Pancreas (tissue), 10 donors: Measurements from ENCODE around the gene ZNRD2. TPM values are rescaled to one million over a fixed set of nuclear protein-coding genes. Genes with fewer than 3 reads are reported as not detected.
A peak's percentile ranks its signal among the peaks of the same experiment; 100 is the strongest.

Source experiments
- ATAC-seq, 4 donors: fragments of 200-7000 bp; cut with Tn5 transposase; one replicate each; pipeline versions ENCODE4 v1.8.0 to v1.9.1; 2020; ENCODE audit warnings: mild to moderate bottlenecking in 4 of 4, moderate library complexity in 4 of 4
- DNase-seq, 6 donors: peaks; one replicate each; pipeline ENCODE4 v3.0.0-alpha.2; 2020
- FAIRE-seq: peaks from 2 replicates; lab custom pipeline; 2012; peaks lifted over from hg19 to GRCh38; lab: Jason Lieb, UNC
- H3K27ac ChIP-seq, 4 donors: fragments of 200-600 bp; sonication (generic); 1 replicate in 3 of 4; 2 replicates in 1 of 4; pipeline versions ENCODE4 v1.5.0 to v1.8.0; 2020
- H3K27me3 ChIP-seq, 4 donors: fragments of 200-600 bp; one replicate each; pipeline ENCODE4 v1.8.0; 2021
- H3K36me3 ChIP-seq, 3 donors: fragments of 200-600 bp; sonication (generic) in 1 of 3; one replicate each; pipeline versions ENCODE4 v1.5.0 to v1.8.0; 2020 to 2021
- H3K4me1 ChIP-seq, 3 donors: fragments of 200-600 bp; one replicate each; pipeline ENCODE4 v1.8.0; 2021
- H3K4me3 ChIP-seq, 4 donors: fragments of 200-600 bp; sonication (generic) in 2 of 4; one replicate each; pipeline versions ENCODE4 v1.5.0 to v1.8.0; 2020 to 2021
- H3K9me3 ChIP-seq, 4 donors: fragments of 200-600 bp; one replicate each; pipeline ENCODE4 v1.8.0; 2021
- WGBS, 2 donors: extraction: QIAGEN DNeasy Blood & Tissue Kit; methylation state at CpG; one replicate each; pipeline ENCODE4 v1.1.7; 2013; 5-methylcytosine and 5-hydroxymethylcytosine counted together
- intact Hi-C, 3 donors: fragments of 100-400 bp; cut with DNase I; formaldehyde crosslinking; loops; one replicate each; pipeline versions ENCODE4 v1.11.1 to v1.14.2; 2022
- polyA plus RNA-seq, 2 donors: library from polyadenylated mRNA; stranded (reverse); fragments of 200-250 nt; gene quantifications; one replicate each; pipeline ENCODE4 v1.2.3, GENCODE V29; 2013
- total RNA-seq, 6 donors: library from RNA; stranded (reverse); fragmentation: NEBNext Ultra II Directional in 4 of 6; extraction: Animal tissue kit (Norgen Biotek cat#: 25700) in 4 of 6; gene quantifications; one replicate each; pipeline versions ENCODE4 v1.2.1 to v1.2.4, GENCODE V29; 2021 to 2023
- TF ChIP-seq, protein P1 (sequence below), 4 donors: fragments of 200-600 bp; sonication (generic) in 3 of 4; IDR thresholded peaks; one replicate each; pipeline versions ENCODE4 v1.5.0 to v1.8.0; 2021; ENCODE audit warnings: antibody characterized with exemption in 4 of 4
- donor health status: healthy with polysubstance abuse.
- donor health status: DM: no; HTN: no; CAD: no; lungs with moderate emphysema.
- donor health status: DM: no; HTN: no; CAD: no.
- donor health status: control.
- donor health status: control.
- donor health status: Bipolar disorder and iron deficiency.
- donor health status: DM: yes; HTN: yes; CAD: no.
- donor health status: DM: no; HTN: no; CAD: no.
- donor health status: DM: no; HTN: no; CAD: no.
- donor health status: DM: yes; HTN: yes; CAD: no.

Gene ZNRD2
- total and polyA plus RNA-seq, 8 donors = 17.8 to 34.8 (median 22.6) TPM

DNA sequence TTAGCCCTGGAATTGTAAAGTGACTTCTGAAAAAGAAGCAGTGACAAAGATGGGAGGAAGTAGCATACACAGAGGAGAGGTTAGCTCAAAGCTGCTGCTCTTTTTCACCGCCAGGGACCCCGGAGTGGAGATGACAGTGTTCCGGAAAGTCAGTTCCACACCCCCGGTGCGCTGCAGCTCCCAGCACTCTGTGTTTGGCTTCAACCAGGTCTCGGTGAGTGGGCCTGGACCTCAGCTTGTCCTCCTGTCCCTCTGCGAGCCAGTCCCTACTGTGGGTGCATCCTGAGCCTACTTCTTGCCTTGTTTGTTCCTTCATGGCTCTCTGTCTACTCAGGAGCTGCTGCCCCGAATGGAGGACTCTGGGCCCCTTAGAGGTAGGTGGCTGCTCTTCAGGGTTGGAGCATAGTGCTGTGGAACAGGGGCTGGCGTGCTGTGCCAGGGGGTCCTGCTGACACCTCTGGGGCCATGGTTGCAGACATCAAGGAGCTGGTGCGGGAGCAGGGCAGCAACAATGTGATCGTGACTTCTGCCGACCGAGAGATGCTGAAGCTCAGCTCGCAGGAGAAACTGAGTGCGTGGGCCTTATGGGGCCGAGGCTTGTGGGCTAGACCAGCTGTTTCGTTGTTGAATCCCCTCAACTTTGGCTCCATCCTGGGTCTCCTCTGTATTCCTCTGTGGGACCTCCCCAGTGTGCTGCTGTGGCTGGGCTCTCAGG, 47.0 kb downstream of the ZNRD2 start:
- intact Hi-C loops = no loop called here
- 85 to 88% methylated on average over 17 of the region's 17 CpGs for WGBS, 2 donors
- no peaks in the 10 kb centered on the region for H3K9me3 ChIP-seq
- H3K4me3 ChIP-seq = peak overlapping the region in 1 of 4 donors; percentile 96
- no peaks in the 10 kb centered on the region for H3K27me3 ChIP-seq
- peaks cover 11 to 18% (median 17%) of the 10 kb centered on the region in 3 donors for H3K4me1 ChIP-seq
- peaks cover 6 to 25% (median 18%) of the 10 kb centered on the region in 3 donors for H3K36me3 ChIP-seq
- no peak overlapping the region for H3K27ac ChIP-seq
- FAIRE-seq (no peak), DNase-seq (peak in 2 of 6 donors; percentile 35 to 55), ATAC-seq (no peak)
- TF ChIP-seq, protein P1, sequence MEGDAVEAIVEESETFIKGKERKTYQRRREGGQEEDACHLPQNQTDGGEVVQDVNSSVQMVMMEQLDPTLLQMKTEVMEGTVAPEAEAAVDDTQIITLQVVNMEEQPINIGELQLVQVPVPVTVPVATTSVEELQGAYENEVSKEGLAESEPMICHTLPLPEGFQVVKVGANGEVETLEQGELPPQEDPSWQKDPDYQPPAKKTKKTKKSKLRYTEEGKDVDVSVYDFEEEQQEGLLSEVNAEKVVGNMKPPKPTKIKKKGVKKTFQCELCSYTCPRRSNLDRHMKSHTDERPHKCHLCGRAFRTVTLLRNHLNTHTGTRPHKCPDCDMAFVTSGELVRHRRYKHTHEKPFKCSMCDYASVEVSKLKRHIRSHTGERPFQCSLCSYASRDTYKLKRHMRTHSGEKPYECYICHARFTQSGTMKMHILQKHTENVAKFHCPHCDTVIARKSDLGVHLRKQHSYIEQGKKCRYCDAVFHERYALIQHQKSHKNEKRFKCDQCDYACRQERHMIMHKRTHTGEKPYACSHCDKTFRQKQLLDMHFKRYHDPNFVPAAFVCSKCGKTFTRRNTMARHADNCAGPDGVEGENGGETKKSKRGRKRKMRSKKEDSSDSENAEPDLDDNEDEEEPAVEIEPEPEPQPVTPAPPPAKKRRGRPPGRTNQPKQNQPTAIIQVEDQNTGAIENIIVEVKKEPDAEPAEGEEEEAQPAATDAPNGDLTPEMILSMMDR (IDR thresholded peaks at IDR 0.05) = no peak

GRCh38 chr11:65617990-65618751, 47.9 kb downstream of the ZNRD2 start:
- peaks cover 5 to 10% (median 9%) of the 10 kb centered on the region in 3 donors for H3K4me1 ChIP-seq
- ATAC-seq (no peak), FAIRE-seq (no peak), DNase-seq (peak in 2 of 6 donors; percentile 52 to 77)
- H3K9me3 ChIP-seq = no peaks in the 10 kb centered on the region
- H3K36me3 ChIP-seq = peaks cover 6 to 25% (median 18%) of the 10 kb centered on the region in 3 donors
- intact Hi-C loops = no loop called here
- H3K27ac ChIP-seq = no peak overlapping the region
- H3K4me3 ChIP-seq = no peak overlapping the region
- TF ChIP-seq, protein P1 (IDR thresholded peaks at IDR 0.05) = no peak
- H3K27me3 ChIP-seq = no peaks in the 10 kb centered on the region
- 90 to 93% methylated on average over 32 to 33 of the region's 33 CpGs for WGBS, 2 donors

GRCh38 chr11:65618763-65619162, 48.5 kb downstream of the ZNRD2 start:
- Histone ChIP-seq H3K36me3 (peaks cover 6 to 25% (median 18%) of the 10 kb centered on the region in 3 donors), H3K4me3 (no peak overlapping the region), H3K27ac (no peak overlapping the region), H3K4me1 (peaks cover 5 to 10% (median 9%) of the 10 kb centered on the region in 3 donors), H3K27me3 (no peaks in the 10 kb centered on the region), H3K9me3 (no peaks in the 10 kb centered on the region)
- DNase-seq (peak in 2 of 6 donors; percentile 44 to 67), ATAC-seq (no peak), FAIRE-seq (no peak)
- intact Hi-C loops = no loop called here
- 91 to 93% methylated on average over 14 of the region's 14 CpGs for WGBS, 2 donors
- TF ChIP-seq, protein P1 (IDR thresholded peaks at IDR 0.05) = no peak

- FAIRE-seq (no peak), ATAC-seq (no peak), DNase-seq (peak in 2 of 6 donors; percentile 45 to 76)
- TF ChIP-seq, protein P1 (IDR thresholded peaks at IDR 0.05) = no peak
- H3K27ac ChIP-seq = no peak overlapping the region
- intact Hi-C loops = no loop called here
- 94% methylated on average over 28 to 29 of the region's 29 CpGs for WGBS, 2 donors
- H3K36me3 ChIP-seq = peaks cover 6 to 25% (median 18%) of the 10 kb centered on the region in 3 donors
- no peak overlapping the region for H3K4me3 ChIP-seq
- H3K27me3 ChIP-seq = no peaks in the 10 kb centered on the region
- peaks cover 5 to 10% (median 9%) of the 10 kb centered on the region in 3 donors for H3K4me1 ChIP-seq
- H3K9me3 ChIP-seq = no peaks in the 10 kb centered on the region
Observed at GRCh38 chr11:65619281-65619928, 49.1 kb downstream of the ZNRD2 start.
